Gastroesophageal sphincter (tissue), 4 donors: ENCODE data around the gene KIAA0825. TPM values are rescaled to one million over a fixed set of nuclear protein-coding genes. Genes with fewer than 3 reads are reported as not detected.

Experiments
- ATAC-seq: fragments of 150-250 bp; one replicate; pipeline ENCODE4 v1.9.1; 2016; ENCODE audit warnings: mild to moderate bottlenecking, moderate library complexity
- H3K27ac ChIP-seq, 4 donors: fragments of 200-600 bp; sonication (generic) in 3 of 4; 1 replicate in 3 of 4; 2 replicates in 1 of 4; pipeline ENCODE4 v1.5.1; 2016 to 2019
- H3K27me3 ChIP-seq: fragments of 200-600 bp; sonication (generic); one replicate; pipeline ENCODE4 v1.5.1; 2019
- H3K36me3 ChIP-seq, 2 donors: fragments of 200-600 bp; sonication (generic); one replicate each; pipeline ENCODE4 v1.5.1; 2019; ENCODE audit warnings: control low read depth in 1 of 2
- H3K4me1 ChIP-seq, 3 donors: fragments of 200-600 bp; sonication (generic); 1 replicate in 2 of 3; 2 replicates in 1 of 3; pipeline ENCODE4 v1.5.1; 2016 to 2019; ENCODE audit warnings: control low read depth in 2 of 3
- H3K4me3 ChIP-seq, 2 donors: fragments of 200-600 bp; sonication (generic); one replicate each; pipeline ENCODE4 v1.5.1; 2019; ENCODE audit warnings: mild to moderate bottlenecking in 1 of 2, moderate library complexity in 1 of 2
- H3K9me3 ChIP-seq, 3 donors: fragments of 200-600 bp; sonication (generic); one replicate each; pipeline ENCODE4 v1.5.1; 2017 to 2019; ENCODE audit warnings: control low read depth in 2 of 3
- CTCF ChIP-seq, 4 experiments: fragments of 200-600 bp in 2 of 4; fragments of 450-650 bp in 2 of 4; sonication (generic) in 1 of 4; IDR thresholded peaks; one replicate each; pipeline ENCODE4 v1.5.1; 2017 to 2019; ENCODE audit warnings: antibody characterized with exemption in 4 of 4, mild to moderate bottlenecking in 2 of 4, moderate library complexity in 2 of 4
- EP300 ChIP-seq: sonication (generic); formaldehyde crosslinking; IDR thresholded peaks from one replicate; pipeline ENCODE4 v1.6.1; 2017; ENCODE audit warnings: antibody characterized with exemption, mild to moderate bottlenecking
- POLR2A ChIP-seq, 2 donors: fragments of 450-650 bp; IDR thresholded peaks; one replicate each; pipeline ENCODE4 v1.6.1; 2017; ENCODE audit warnings: antibody characterized with exemption in 2 of 2, mild to moderate bottlenecking in 2 of 2, moderate library complexity in 1 of 2
- POLR2AphosphoS5 ChIP-seq: sonication (generic); formaldehyde crosslinking; IDR thresholded peaks from one replicate; pipeline ENCODE4 v1.6.1; 2017; ENCODE audit warnings: antibody characterized with exemption
- WGBS, 2 donors: methylation state at CpG; one replicate each; pipeline ENCODE4 v1.1.5; 2018; ENCODE audit warnings: low coverage in 1 of 2; 5-methylcytosine and 5-hydroxymethylcytosine counted together
- total RNA-seq, 4 donors: library from RNA; depleted of rRNA; stranded (reverse); fragments of >200 nt; gene quantifications; one replicate each; pipeline ENCODE4 v1.1.0, GENCODE V29; 2016

The KIAA0825 gene
- total RNA-seq, 4 donors from 2014 or later = 3.0 to 7.9 (median 4.8) TPM

GRCh38 chr5:94407023-94407422 lies 211.4 kb downstream of the KIAA0825 start:
- no peak for ATAC-seq
- no peak overlapping the region for H3K4me3 ChIP-seq
- WGBS, 2 donors = 92 to 98% methylated on average over 4 of the region's 4 CpGs

DNA sequence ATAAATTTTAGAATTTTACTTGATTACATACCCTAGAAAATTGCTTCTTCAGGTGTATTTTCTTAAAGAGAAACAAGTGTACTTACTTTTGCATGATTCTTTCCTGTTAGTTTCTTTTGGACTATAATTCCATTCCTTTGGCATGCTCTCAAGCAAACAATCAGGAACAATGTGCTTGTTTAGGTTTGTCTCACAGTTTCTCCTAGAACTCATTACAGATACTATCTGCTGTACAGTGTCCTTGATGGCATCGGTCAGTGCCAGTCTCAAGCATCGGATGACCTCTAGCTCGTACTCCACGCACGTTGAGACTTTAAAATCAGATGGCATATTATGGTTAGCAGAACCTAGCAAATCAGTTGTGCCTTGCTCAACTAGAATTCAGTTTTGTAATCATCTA lies 214.9 kb downstream of the KIAA0825 start:
- ATAC-seq = no peak
- Histone ChIP-seq H3K27ac (no peak overlapping the region), H3K36me3 (no peaks in the 10 kb centered on the region), H3K4me3 (no peak overlapping the region), H3K27me3 (no peaks in the 10 kb centered on the region), H3K4me1 (no peaks in the 10 kb centered on the region), H3K9me3 (no peaks in the 10 kb centered on the region)
- no peak for TF ChIP-seq POLR2A (IDR thresholded peaks at IDR 0.05)
- no peak for TF ChIP-seq POLR2AphosphoS5
- no peak for TF ChIP-seq CTCF (IDR thresholded peaks at IDR 0.05)
- TF ChIP-seq EP300 = no peak
- 71 to 98% methylated on average over 3 to 5 of the region's 5 CpGs for WGBS, 2 donors

More at GRCh38 chr5:94407023-94407422, 211.4 kb downstream of the KIAA0825 start:
- Histone ChIP-seq H3K27ac (no peak overlapping the region), H3K9me3 (no peaks in the 10 kb centered on the region), H3K27me3 (no peaks in the 10 kb centered on the region), H3K4me1 (no peaks in the 10 kb centered on the region), H3K36me3 (no peaks in the 10 kb centered on the region)
- no peak for TF ChIP-seq CTCF (IDR thresholded peaks at IDR 0.05)
- no peak for TF ChIP-seq EP300
- TF ChIP-seq POLR2A (IDR thresholded peaks at IDR 0.05) = no peak
- no peak for TF ChIP-seq POLR2AphosphoS5

GRCh38 chr5:94402096-94402495 lies 216.3 kb downstream of the KIAA0825 start:
- 89% methylated on average over 3 of the region's 3 CpGs for WGBS, 2 donors
- H3K27ac ChIP-seq = no peak overlapping the region
- no peak for ATAC-seq
- H3K4me1 ChIP-seq = no peaks in the 10 kb centered on the region
- no peaks in the 10 kb centered on the region for H3K36me3 ChIP-seq
- no peaks in the 10 kb centered on the region for H3K27me3 ChIP-seq
- no peaks in the 10 kb centered on the region for H3K9me3 ChIP-seq
- H3K4me3 ChIP-seq = no peak overlapping the region
- TF ChIP-seq POLR2AphosphoS5 = no peak
- TF ChIP-seq EP300 = no peak
- no peak for TF ChIP-seq POLR2A (IDR thresholded peaks at IDR 0.05)
- TF ChIP-seq CTCF (IDR thresholded peaks at IDR 0.05) = no peak

DNA sequence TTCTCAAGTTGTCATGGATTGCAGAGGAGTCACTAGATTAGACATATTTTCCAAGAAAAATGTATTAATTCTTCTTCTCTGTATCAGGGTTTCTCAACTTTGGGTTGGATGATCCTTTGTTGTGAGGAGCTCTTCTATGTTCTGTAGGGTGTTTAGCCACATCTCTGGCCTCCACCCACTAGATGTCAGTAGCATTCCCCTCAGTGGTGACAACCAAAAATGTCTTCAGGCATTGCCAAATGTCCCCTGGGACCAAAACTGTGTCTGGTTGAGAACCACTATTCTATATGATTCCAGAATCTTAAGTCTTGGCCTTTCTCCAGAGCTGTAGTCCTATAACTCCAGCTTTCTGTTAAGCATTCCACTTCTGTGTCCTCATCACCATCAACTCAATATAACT lies 220.9 kb downstream of the KIAA0825 start:
- TF ChIP-seq CTCF (IDR thresholded peaks at IDR 0.05) = no peak
- no peak for TF ChIP-seq EP300
- no peak for TF ChIP-seq POLR2A (IDR thresholded peaks at IDR 0.05)
- no peak for TF ChIP-seq POLR2AphosphoS5

DNA sequence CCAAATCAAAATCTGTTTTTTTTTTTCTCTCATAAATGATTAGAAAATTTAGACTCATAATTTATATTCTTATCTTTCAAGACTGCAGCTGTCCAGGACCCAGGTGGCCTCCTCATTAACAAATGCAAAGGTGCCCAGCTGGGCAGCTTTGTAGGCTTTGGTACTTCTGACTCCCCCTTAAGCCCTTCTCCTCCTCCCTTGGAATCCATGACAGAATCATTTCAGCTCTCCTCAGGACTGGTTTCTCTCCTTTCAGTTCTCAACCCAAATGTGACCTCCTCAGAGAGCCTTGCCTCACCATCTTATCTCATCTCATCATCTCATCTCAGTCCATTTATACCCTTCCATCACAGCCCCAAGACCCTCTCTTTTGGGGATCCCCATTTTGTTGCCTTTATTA lies 221.7 kb downstream of the KIAA0825 start:
- Histone ChIP-seq H3K27ac (no peak overlapping the region), H3K9me3 (no peaks in the 10 kb centered on the region), H3K4me3 (no peak overlapping the region), H3K4me1 (no peaks in the 10 kb centered on the region), H3K27me3 (no peaks in the 10 kb centered on the region), H3K36me3 (no peaks in the 10 kb centered on the region)
- ATAC-seq = no peak
- no peak for TF ChIP-seq POLR2A (IDR thresholded peaks at IDR 0.05)
- TF ChIP-seq EP300 = no peak
- no peak for TF ChIP-seq POLR2AphosphoS5
- no peak for TF ChIP-seq CTCF (IDR thresholded peaks at IDR 0.05)

More for the DNA sequence above, 220.9 kb downstream of the KIAA0825 start:
- no peak overlapping the region for H3K4me3 ChIP-seq
- H3K4me1 ChIP-seq = no peaks in the 10 kb centered on the region
- H3K36me3 ChIP-seq = no peaks in the 10 kb centered on the region
- no peak for ATAC-seq
- H3K9me3 ChIP-seq = no peaks in the 10 kb centered on the region
- H3K27ac ChIP-seq = no peak overlapping the region
- H3K27me3 ChIP-seq = no peaks in the 10 kb centered on the region
